NCI-H2081 (cell line): ENCODE measurements around the gene SLC17A9.

ENCODE experiments used
- DNase-seq, 2 experiments: peaks; one replicate each; lab custom pipeline; 2025; lab: John Stamatoyannopoulos, UW

The SLC17A9 gene

GRCh38 chr20:63017076-63017825 is 64.7 kb downstream of the SLC17A9 start:
- no peak for DNase-seq

GRCh38 chr20:63017826-63018411 is 65.4 kb downstream of the SLC17A9 start:
- no peak for DNase-seq
